Fibroblast of pulmonary artery (primary cell): Measurements from ENCODE around the gene FAM210A.
A peak's percentile ranks its signal among the peaks of the same experiment; 100 is the strongest.

Experiments
- DNase-seq: peaks from one replicate; pipeline ENCODE4 v3.0.0-alpha.2; 2010; ENCODE audit warnings: low read depth
- H3K4me3 ChIP-seq: replicated peaks from 2 replicates; pipeline ENCODE4 v1.5.1; 2011; ENCODE audit warnings: low read depth, mild to moderate bottlenecking, control low read depth, low read length, moderate library complexity
- TF ChIP-seq, protein P1 (sequence below): IDR thresholded peaks from 2 replicates; pipeline ENCODE4 v1.5.1; 2011; ENCODE audit warnings: mild to moderate bottlenecking, control low read depth, low read length, inconsistent platforms; ENCODE audit errors: missing control alignments

The FAM210A gene

DNA sequence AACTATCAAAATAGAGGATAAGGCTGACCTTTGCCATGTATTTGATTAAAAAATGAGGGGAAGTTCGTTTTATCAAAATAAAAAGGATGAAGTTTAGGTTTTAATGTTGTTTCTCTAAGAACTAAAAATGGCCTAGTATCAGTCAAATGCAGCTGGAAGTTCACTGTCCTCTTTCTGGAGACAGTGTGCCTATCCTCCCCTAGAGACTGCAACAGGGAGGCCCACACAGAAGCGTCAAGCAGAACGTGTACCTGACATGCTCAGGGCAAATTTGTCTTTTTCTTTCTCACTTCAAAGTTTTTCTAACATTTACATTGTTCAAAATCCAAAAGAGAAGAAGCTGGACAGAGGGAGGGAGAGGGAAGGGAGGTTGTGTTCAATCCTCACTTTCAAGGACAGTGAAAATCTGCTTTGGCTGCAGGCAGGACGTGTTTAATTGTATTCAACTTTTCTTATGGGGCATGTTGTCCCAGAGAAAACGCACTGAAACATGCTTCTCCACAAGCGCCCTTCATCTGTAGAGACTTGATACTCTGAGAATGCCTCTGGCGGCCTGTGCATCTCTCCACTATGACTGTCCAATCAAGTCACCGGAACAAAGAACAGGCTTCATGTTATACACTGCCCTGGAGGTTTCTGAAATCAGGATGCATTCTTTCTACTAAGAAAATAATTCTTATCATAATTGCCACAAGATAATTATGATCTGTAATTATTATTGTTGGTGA, 65.1 kb downstream of the FAM210A start:
- no peak for DNase-seq
- no peak overlapping the region for H3K4me3 ChIP-seq
- TF ChIP-seq, protein P1, sequence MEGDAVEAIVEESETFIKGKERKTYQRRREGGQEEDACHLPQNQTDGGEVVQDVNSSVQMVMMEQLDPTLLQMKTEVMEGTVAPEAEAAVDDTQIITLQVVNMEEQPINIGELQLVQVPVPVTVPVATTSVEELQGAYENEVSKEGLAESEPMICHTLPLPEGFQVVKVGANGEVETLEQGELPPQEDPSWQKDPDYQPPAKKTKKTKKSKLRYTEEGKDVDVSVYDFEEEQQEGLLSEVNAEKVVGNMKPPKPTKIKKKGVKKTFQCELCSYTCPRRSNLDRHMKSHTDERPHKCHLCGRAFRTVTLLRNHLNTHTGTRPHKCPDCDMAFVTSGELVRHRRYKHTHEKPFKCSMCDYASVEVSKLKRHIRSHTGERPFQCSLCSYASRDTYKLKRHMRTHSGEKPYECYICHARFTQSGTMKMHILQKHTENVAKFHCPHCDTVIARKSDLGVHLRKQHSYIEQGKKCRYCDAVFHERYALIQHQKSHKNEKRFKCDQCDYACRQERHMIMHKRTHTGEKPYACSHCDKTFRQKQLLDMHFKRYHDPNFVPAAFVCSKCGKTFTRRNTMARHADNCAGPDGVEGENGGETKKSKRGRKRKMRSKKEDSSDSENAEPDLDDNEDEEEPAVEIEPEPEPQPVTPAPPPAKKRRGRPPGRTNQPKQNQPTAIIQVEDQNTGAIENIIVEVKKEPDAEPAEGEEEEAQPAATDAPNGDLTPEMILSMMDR: no peak

DNA sequence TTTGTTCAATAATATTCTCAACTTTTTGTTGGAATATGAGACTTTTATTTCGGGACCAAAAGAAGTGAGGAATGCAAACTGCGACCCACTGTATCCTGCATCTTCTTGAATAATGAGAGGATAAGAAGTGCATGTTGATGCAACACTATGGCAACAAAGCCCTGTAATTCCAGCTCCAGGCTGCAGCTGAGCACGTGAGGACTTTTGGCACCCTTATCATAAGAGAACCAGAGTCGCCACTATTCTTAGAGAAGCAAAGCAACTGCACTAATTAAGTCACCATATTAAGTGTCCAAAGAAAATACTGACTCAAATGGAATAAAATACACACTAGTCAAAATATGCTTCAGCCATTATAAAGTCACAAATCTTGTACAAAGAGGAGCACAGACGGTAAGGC, 65.8 kb downstream of the FAM210A start:
- TF ChIP-seq, protein P1: no peak
- peak; percentile 29 for DNase-seq
- no peak overlapping the region for H3K4me3 ChIP-seq

DNA sequence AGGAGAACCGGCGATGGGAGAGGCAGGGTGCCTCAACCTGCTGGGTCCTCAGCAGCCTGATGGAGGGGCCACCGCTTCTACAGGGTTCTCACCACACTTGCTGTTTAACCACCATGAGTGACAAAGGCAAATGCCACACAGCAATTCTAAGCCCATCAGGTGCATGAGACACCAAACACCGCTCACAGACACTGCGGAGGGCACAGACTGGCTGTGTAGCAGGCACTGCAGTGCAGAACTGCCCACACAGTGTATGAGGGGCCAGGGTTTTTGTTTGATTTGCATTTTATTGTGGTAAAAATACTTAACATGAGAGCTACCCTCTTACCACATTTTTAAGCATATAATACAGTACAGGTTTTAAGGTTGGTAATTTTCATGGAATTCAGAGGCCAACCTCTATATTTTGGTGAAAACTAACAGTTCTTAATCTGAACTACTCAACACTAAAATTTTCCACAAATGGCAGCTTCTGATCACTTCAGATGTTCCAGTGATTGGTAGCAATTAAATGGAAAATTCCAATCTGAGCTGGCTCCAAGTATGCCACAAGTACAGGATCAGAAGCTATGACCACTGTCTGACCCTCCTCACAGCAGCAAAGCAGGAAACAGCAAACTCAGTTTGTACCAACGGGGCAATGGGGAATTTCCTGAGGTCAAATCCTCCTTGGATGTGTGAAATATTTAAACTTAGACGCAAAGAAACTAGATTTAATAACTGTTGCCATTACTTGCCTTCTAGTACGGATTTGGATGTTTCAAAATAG, 67.7 kb downstream of the FAM210A start:
- TF ChIP-seq, protein P1: no peak
- H3K4me3 ChIP-seq: no peak overlapping the region
- DNase-seq: no peak

DNA sequence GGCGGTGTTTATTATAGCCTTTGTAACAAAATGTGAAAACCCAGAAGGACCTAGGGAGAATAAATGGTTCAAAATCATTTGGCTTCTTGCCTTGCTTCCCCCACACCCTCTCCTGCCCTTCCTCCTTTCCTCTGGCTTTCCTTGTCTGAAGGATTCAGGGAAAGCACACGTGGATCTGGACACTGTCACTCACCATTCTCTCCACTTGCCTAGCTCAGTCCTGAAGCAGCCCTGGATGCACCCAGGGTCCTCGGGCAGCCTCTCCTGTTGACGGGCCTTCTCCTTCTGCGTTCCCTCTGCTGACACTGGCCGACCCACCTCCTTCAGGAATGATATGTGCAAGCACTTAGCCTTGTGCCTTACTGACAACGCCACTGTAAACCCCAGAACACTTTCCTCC, 68.4 kb downstream of the FAM210A start:
- no peak overlapping the region for H3K4me3 ChIP-seq
- DNase-seq: no peak
- TF ChIP-seq, protein P1: no peak

DNA sequence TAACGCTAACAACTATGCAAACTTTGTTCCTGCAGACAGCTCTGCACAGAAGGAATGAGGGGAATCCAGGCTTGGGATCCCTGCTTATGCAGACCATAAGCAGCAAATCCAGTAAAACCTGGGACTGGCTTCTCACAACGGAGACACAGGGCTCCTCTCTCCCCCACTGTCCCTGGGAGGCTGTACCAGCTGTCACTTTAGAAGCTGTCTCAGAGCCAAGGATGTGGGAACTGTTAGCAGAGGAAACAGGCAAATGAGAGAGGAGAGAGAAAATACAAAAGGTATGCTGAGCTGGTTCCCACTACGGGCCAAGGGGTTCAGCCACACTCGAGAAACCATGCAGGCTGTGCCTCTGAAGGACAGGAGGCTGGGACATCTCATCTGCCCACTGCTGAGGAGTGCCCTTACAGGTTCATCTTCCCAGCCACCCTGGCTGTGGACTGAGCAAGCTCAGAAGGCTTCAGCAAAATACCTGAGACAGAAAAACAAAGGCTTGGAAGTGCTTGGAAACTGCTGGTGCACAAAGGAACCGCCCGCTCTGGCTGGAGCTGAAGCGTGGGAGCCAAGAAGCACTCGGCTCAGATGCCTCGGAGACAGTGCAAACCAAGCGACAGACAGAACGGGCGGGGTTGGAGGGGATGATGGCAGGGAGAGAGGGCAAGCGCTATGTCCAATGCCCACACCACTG, 72.5 kb downstream of the FAM210A start:
- no peak for DNase-seq
- TF ChIP-seq, protein P1: no peak
- H3K4me3 ChIP-seq: no peak overlapping the region

DNA sequence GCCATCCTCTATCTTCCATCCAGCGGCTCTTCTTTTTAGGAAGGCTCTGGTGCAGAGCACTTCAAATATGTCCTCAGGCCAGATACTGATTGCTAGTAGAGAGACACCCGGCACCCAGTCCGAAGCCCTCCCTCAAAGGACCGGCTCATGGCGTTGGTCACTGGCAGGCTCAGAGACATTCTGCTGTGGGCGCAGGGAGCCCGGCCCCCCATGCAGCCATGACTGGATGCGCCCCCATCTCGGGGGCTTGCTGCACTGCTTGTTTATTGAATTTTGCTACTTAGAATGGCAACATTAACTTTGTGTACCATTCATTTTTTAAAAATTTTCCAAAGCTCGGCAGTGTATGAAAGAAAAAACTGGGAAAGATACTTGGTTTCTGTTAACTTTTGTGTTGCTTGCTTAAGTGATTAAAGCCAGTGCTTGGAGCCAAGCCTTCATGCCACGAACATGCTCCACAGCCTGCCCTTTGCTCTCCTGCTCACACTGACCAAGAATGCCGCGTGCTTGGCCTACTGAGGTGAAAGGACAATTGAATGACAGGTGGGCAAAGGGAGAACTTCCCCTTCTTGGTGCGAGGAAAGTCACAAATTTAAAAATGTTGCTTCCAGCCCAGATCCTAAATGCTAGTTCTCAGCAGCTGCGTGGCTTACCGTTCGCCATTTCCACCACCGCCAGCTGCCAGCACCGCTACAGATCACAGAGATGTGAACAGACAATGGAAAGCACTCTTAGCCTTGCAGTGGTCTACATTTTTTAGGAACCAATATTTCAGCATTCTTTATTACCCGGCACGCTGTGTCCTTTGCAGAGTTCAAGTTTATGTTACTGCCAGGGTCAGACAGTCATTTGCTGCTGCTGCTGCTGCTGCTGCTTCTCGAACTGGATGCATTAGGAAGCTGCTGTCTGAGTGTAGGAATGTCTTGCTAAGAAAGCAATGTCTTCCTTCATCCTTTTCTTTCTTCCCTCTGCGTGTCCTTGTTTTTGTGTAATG, 76.7 kb downstream of the FAM210A start:
- DNase-seq: no peak
- TF ChIP-seq, protein P1: no peak
- no peak overlapping the region for H3K4me3 ChIP-seq
